Right lobe of liver (tissue), 6 donors: ENCODE results near the gene IRX5. TPM values are rescaled to one million over a fixed set of nuclear protein-coding genes. Genes with fewer than 3 reads are reported as not detected.
A peak's percentile ranks its signal among the peaks of the same experiment; 100 is the strongest.

ENCODE experiments used
- ATAC-seq, 4 donors: fragments of 200-7000 bp; cut with Tn5 transposase; one replicate each; pipeline ENCODE4 v1.9.1; 2020; ENCODE audit warnings: mild to moderate bottlenecking in 4 of 4, moderate library complexity in 4 of 4
- DNase-seq, 3 donors: peaks; one replicate each; pipeline ENCODE4 v3.0.0-alpha.2; 2020
- H3K27ac ChIP-seq, 3 donors: fragments of 200-600 bp; one replicate each; pipeline ENCODE4 v1.8.0; 2022
- H3K27me3 ChIP-seq, 2 donors: fragments of 200-600 bp; one replicate each; pipeline ENCODE4 v1.8.0; 2022
- H3K36me3 ChIP-seq, 4 donors: fragments of 200-600 bp; sonication (generic) in 1 of 4; one replicate each; pipeline versions ENCODE4 v1.5.1 to v1.8.0; 2017 to 2022; ENCODE audit warnings: control low read depth in 1 of 4
- H3K4me1 ChIP-seq, 4 donors: fragments of 200-600 bp; sonication (generic) in 1 of 4; one replicate each; pipeline versions ENCODE4 v1.5.1 to v1.8.0; 2017 to 2022; ENCODE audit warnings: control low read depth in 1 of 4
- H3K4me3 ChIP-seq, 3 donors: fragments of 200-600 bp; one replicate each; pipeline ENCODE4 v1.8.0; 2022
- H3K9me3 ChIP-seq, 4 donors: fragments of 200-600 bp; sonication (generic) in 1 of 4; one replicate each; pipeline versions ENCODE4 v1.5.1 to v1.8.0; 2017 to 2022; ENCODE audit warnings: control low read depth in 1 of 4
- CTCF ChIP-seq, 4 donors: fragments of 200-600 bp in 3 of 4; fragments of 450-650 bp in 1 of 4; IDR thresholded peaks; one replicate each; pipeline versions ENCODE4 v1.5.1 to v1.8.0; 2016 to 2022; ENCODE audit warnings: antibody characterized with exemption in 4 of 4, mild to moderate bottlenecking in 2 of 4
- POLR2A ChIP-seq: fragments of 450-650 bp; IDR thresholded peaks from one replicate; pipeline ENCODE4 v1.6.1; 2017; ENCODE audit warnings: antibody characterized with exemption, mild to moderate bottlenecking
- WGBS: methylation state at CpG from one replicate; pipeline ENCODE4 v1.1.6; 2018; ENCODE audit warnings: low coverage, low lambda C conversion rate; ENCODE audit not compliant: insufficient coverage; ENCODE audit errors: missing lambda C conversion rate; 5-methylcytosine and 5-hydroxymethylcytosine counted together
- intact Hi-C, 2 donors: fragments of 100-400 bp; cut with DNase I; formaldehyde crosslinking; loops; one replicate each; pipeline versions ENCODE4 v1.11.2 to v1.14.1; 2022
- total RNA-seq, 6 experiments: library from RNA; depleted of rRNA in 2 of 6; stranded (reverse); fragments of >200 nt in 2 of 6; fragmentation: NEBNext Ultra II Directional in 3 of 6; extraction: Animal tissue kit (Norgen Biotek cat#: 25700) in 3 of 6; gene quantifications; one replicate each; pipeline versions ENCODE4 v1.1.0 to v1.2.4, GENCODE V29; 2016 to 2023
- donor health status: DM: no; HTN: yes; CAD: no.
- donor health status: DM: no; HTN: no; CAD: no.
- donor health status: DM: no; HTN: no; CAD: no.
- donor health status: DM: no; HTN: yes; CAD: no.
- donor health status: DM: no; HTN: yes; CAD: no.

Gene IRX5
- total RNA-seq, 6 experiments from 2014 or later: not detected

- Histone ChIP-seq H3K9me3 (no peaks in the 10 kb centered on the region), H3K4me1 (peaks cover 0 to 11% (median 3%) of the 10 kb centered on the region in 4 donors), H3K27me3 (peaks cover 20 to 49% of the 10 kb centered on the region in 2 donors), H3K27ac (no peak overlapping the region), H3K36me3 (no peaks in the 10 kb centered on the region), H3K4me3 (peak overlapping the region; percentile 51 to 67 (median 59))
- peak; percentile 61 to 71 (median 70) for DNase-seq
- peak in 1 of 4 donors; percentile 40 for ATAC-seq
- TF ChIP-seq POLR2A (no peak), CTCF (IDR thresholded peaks at IDR 0.05) (peak in 2 of 4 donors; percentile 25 to 34)
- intact Hi-C loops: no loop called here
- WGBS: 0% methylated on average over 13 of the region's 101 CpGs
These were observed 2.1 kb upstream of the IRX5 start for GRCh38 chr16:54928411-54929089.

- Histone ChIP-seq H3K9me3 (no peaks in the 10 kb centered on the region), H3K27ac (no peak overlapping the region), H3K27me3 (peaks cover 28 to 49% of the 10 kb centered on the region in 2 donors), H3K36me3 (no peaks in the 10 kb centered on the region), H3K4me3 (peak overlapping the region; percentile 54 to 67 (median 59)), H3K4me1 (peaks cover 0 to 11% (median 3%) of the 10 kb centered on the region in 4 donors)
- DNase-seq (peak; percentile 99), ATAC-seq (peak; percentile 92 to 98 (median 96))
- WGBS: 1% methylated on average over 43 of the region's 73 CpGs
- intact Hi-C loops: loop anchor here in 1 of 2 donors (10.0 kb wide), 1 partner anchor 645 kb away; the partner anchor contains the start of gene IRX3
- TF ChIP-seq POLR2A: peak; percentile 29
- peak in 1 of 4 donors; percentile 9 for TF ChIP-seq CTCF (IDR thresholded peaks at IDR 0.05)
These were observed 1.3 kb upstream of the IRX5 start for GRCh38 chr16:54929090-54930004.

GRCh38 chr16:54930869-54931119 lies 129 bp downstream of the IRX5 start:
- Histone ChIP-seq H3K4me1 (peaks cover 0 to 11% (median 3%) of the 10 kb centered on the region in 4 donors), H3K36me3 (no peaks in the 10 kb centered on the region), H3K27me3 (peaks cover 42 to 54% of the 10 kb centered on the region in 2 donors), H3K27ac (no peak overlapping the region), H3K9me3 (no peaks in the 10 kb centered on the region), H3K4me3 (peak overlapping the region; percentile 54 to 67 (median 59))
- intact Hi-C loops: loop anchor here in 1 of 2 donors (10.0 kb wide), 1 partner anchor 646 kb away; the partner anchor contains the start of gene IRX3
- DNase-seq: no peak
- no peak for TF ChIP-seq POLR2A
- no peak for TF ChIP-seq CTCF (IDR thresholded peaks at IDR 0.05)
- no peak for ATAC-seq
- WGBS: 0% methylated on average over 3 of the region's 24 CpGs

- intact Hi-C loops: loop anchor here in 1 of 2 donors (10.0 kb wide), 1 partner anchor 647 kb away; the partner anchor contains the start of gene IRX3
- ATAC-seq: no peak
- peak in 2 of 3 donors; percentile 40 to 58 for DNase-seq
- H3K4me1 ChIP-seq: peaks cover 0 to 13% (median 3%) of the 10 kb centered on the region in 4 donors
- 9% methylated on average over 22 of the region's 91 CpGs for WGBS
- peak overlapping the region; percentile 54 to 67 (median 59) for H3K4me3 ChIP-seq
- H3K27ac ChIP-seq: no peak overlapping the region
- no peaks in the 10 kb centered on the region for H3K9me3 ChIP-seq
- H3K27me3 ChIP-seq: peaks cover 43 to 58% of the 10 kb centered on the region in 2 donors
- no peak for TF ChIP-seq CTCF (IDR thresholded peaks at IDR 0.05)
- no peak for TF ChIP-seq POLR2A
- no peaks in the 10 kb centered on the region for H3K36me3 ChIP-seq
These were observed 702 bp downstream of the IRX5 start for GRCh38 chr16:54931120-54932014.
